CD14-positive monocyte (primary cell): ENCODE results near the gene KCNJ6. TPM values are rescaled to one million over a fixed set of nuclear protein-coding genes. Genes with fewer than 3 reads are reported as not detected.

Source experiments
- DNase-seq, 3 donors: peaks; one replicate each; pipeline ENCODE4 v3.0.0-alpha.2; 2011 to 2022
- H2AFZ ChIP-seq: 2 replicates; pipeline ENCODE4 v1.6.0; 2012; ENCODE audit warnings: mild to moderate bottlenecking, low read depth, low read length, inconsistent platforms; ENCODE audit not compliant: insufficient read depth, poor library complexity, severe bottlenecking
- H3K27ac ChIP-seq, 2 donors: 1 replicate in 1 of 2; 2 replicates in 1 of 2; pipeline ENCODE4 v1.5.1; 2012 to 2013; ENCODE audit warnings: low read length in 2 of 2, control low read depth in 1 of 2, inconsistent platforms in 1 of 2, low read depth in 1 of 2, mild to moderate bottlenecking in 1 of 2
- H3K27me3 ChIP-seq, 2 donors: one replicate each; pipeline versions ENCODE4 v1.6.0 to v1.6.1; 2011 to 2013; ENCODE audit warnings: low read length in 2 of 2; ENCODE audit not compliant: control insufficient read depth in 2 of 2, insufficient read depth in 2 of 2
- H3K36me3 ChIP-seq, 2 donors: replicated peaks in 1 of 2; 1 replicate in 1 of 2; 2 replicates in 1 of 2; pipeline versions ENCODE4 v1.5.1 to v1.6.1; 2012 to 2013; ENCODE audit warnings: low read length in 2 of 2, control low read depth in 1 of 2, inconsistent platforms in 1 of 2, mild to moderate bottlenecking in 1 of 2; ENCODE audit not compliant: insufficient read depth in 2 of 2, control insufficient read depth in 1 of 2
- H3K4me1 ChIP-seq, 2 donors: 1 replicate in 1 of 2; 2 replicates in 1 of 2; pipeline versions ENCODE4 v1.5.1 to v1.6.1; 2012 to 2013; ENCODE audit warnings: low read length in 2 of 2, control low read depth in 1 of 2, inconsistent platforms in 1 of 2, mild to moderate bottlenecking in 1 of 2, moderate library complexity in 1 of 2; ENCODE audit not compliant: insufficient read depth in 2 of 2, control insufficient read depth in 1 of 2
- H3K4me2 ChIP-seq: replicated peaks from 2 replicates; pipeline ENCODE3; 2012; ENCODE audit warnings: low read length, moderate library complexity, mild to moderate bottlenecking; ENCODE audit not compliant: poor library complexity, severe bottlenecking; ENCODE audit errors: extremely low read depth
- H3K4me3 ChIP-seq, 3 experiments: fragments of 200-600 bp in 1 of 3; sonication (generic) in 1 of 3; replicated peaks in 1 of 3; 1 replicate in 2 of 3; 2 replicates in 1 of 3; pipeline ENCODE4 v1.5.1; 2011 to 2013; ENCODE audit warnings: low read length in 3 of 3, mild to moderate bottlenecking in 3 of 3, control low read depth in 2 of 3, low read depth in 2 of 3, inconsistent platforms in 1 of 3, moderate library complexity in 1 of 3
- H3K79me2 ChIP-seq: 2 replicates; pipeline ENCODE4 v1.6.0; 2012; ENCODE audit warnings: mild to moderate bottlenecking, control low read depth, inconsistent platforms, low read length, moderate library complexity; ENCODE audit not compliant: insufficient read depth
- H3K9ac ChIP-seq: 2 replicates; pipeline ENCODE4 v1.6.0; 2017; ENCODE audit warnings: low read length, mild to moderate bottlenecking; ENCODE audit not compliant: insufficient read depth, poor library complexity, severe bottlenecking
- H3K9me3 ChIP-seq, 2 donors: replicated peaks in 1 of 2; 1 replicate in 1 of 2; 2 replicates in 1 of 2; pipeline versions ENCODE4 v1.5.1 to v1.6.1; 2012 to 2013; ENCODE audit warnings: low read length in 2 of 2, control low read depth in 1 of 2; ENCODE audit not compliant: control insufficient read depth in 1 of 2, insufficient read depth in 1 of 2
- H4K20me1 ChIP-seq: 2 replicates; pipeline ENCODE4 v1.6.0; 2012; ENCODE audit warnings: mild to moderate bottlenecking, low read length, control low read depth, moderate library complexity; ENCODE audit not compliant: insufficient read depth
- H3K27ac Mint-ChIP-seq, 7 donors: one replicate each; pipeline ENCODE4 v1.8.0; 2020; ENCODE audit warnings: mild to moderate bottlenecking in 7 of 7, mixed read lengths in 7 of 7, moderate library complexity in 6 of 7, inconsistent platforms in 2 of 7
- H3K27me3 Mint-ChIP-seq, 3 donors: one replicate each; pipeline ENCODE4 v1.8.0; 2021 to 2022; ENCODE audit warnings: low read depth in 3 of 3, mild to moderate bottlenecking in 3 of 3, mixed read lengths in 3 of 3, moderate library complexity in 3 of 3, inconsistent platforms in 1 of 3
- H3K36me3 Mint-ChIP-seq, 2 donors: one replicate each; pipeline ENCODE4 v1.8.0; 2020; ENCODE audit warnings: mixed read lengths in 2 of 2, inconsistent platforms in 1 of 2, mild to moderate bottlenecking in 1 of 2
- H3K4me1 Mint-ChIP-seq: one replicate; pipeline ENCODE4 v1.8.0; 2020; ENCODE audit warnings: mild to moderate bottlenecking, mixed read lengths
- H3K4me3 Mint-ChIP-seq, 2 donors: one replicate each; pipeline ENCODE4 v1.8.0; 2020; ENCODE audit warnings: mild to moderate bottlenecking in 2 of 2, mixed read lengths in 2 of 2, moderate library complexity in 1 of 2
- H3K9me3 Mint-ChIP-seq, 7 donors: one replicate each; pipeline ENCODE4 v1.8.0; 2020 to 2022; ENCODE audit warnings: mixed read lengths in 7 of 7, mild to moderate bottlenecking in 6 of 7, moderate library complexity in 6 of 7, inconsistent platforms in 2 of 7
- CTCF ChIP-seq: fragments of 200-600 bp; IDR thresholded peaks from one replicate; pipeline ENCODE4 v1.8.0; 2022; ENCODE audit warnings: antibody characterized with exemption, mild to moderate bottlenecking
- WGBS: methylation state at CpG from one replicate; pipeline ENCODE4 v1.1.5; 2013; ENCODE audit warnings: missing lambda C conversion rate; ENCODE audit not compliant: insufficient coverage; 5-methylcytosine and 5-hydroxymethylcytosine counted together
- intact Hi-C, 2 donors: fragments of 100-400 bp; cut with micrococcal nuclease; formaldehyde crosslinking; loops; one replicate each; pipeline versions ENCODE4 v1.15.0 to v1.15.1; 2023
- polyA plus RNA-seq, 3 donors: library from polyadenylated mRNA; depleted of rRNA in 1 of 3; unstranded in 2 of 3; stranded (reverse) in 1 of 3; fragments of 300-500 nt in 2 of 3; fragments of >200 nt in 1 of 3; fragmentation: Illumina TruSeq in 2 of 3; gene quantifications; 1 replicate in 2 of 3; 2 replicates in 1 of 3; pipeline ENCODE4 v1.2.3, GENCODE V29; 2012 to 2021

Gene KCNJ6
- polyA plus RNA-seq, 3 donors: not detected

- H3K4me2 ChIP-seq: no peak overlapping the region
- H3K36me3 ChIP-seq: no peaks in the 10 kb centered on the region
- H3K27ac Mint-ChIP-seq: no peak overlapping the region
- H4K20me1 ChIP-seq: no peaks in the 10 kb centered on the region
- DNase-seq: no peak
- no peak for TF ChIP-seq CTCF
- H3K36me3 Mint-ChIP-seq: no peaks in the 10 kb centered on the region
- no CpG with 5 or more reads among the region's 3 CpGs for WGBS
- H3K4me1 ChIP-seq: no peaks in the 10 kb centered on the region
- H2AFZ ChIP-seq: no peak overlapping the region
- no peaks in the 10 kb centered on the region for H3K4me1 Mint-ChIP-seq
- H3K4me3 ChIP-seq: no peak overlapping the region
- no peak overlapping the region for H3K27ac ChIP-seq
- no peak overlapping the region for H3K4me3 Mint-ChIP-seq
- intact Hi-C loops: no loop called here
- H3K9me3 Mint-ChIP-seq: peaks cover 0 to 8% (median 0%) of the 10 kb centered on the region in 7 donors
- peaks cover 0 to 5% (median 0%) of the 10 kb centered on the region in 3 donors for H3K27me3 Mint-ChIP-seq
- no peaks in the 10 kb centered on the region for H3K79me2 ChIP-seq
- H3K9ac ChIP-seq: no peak overlapping the region
- H3K27me3 ChIP-seq: no peaks in the 10 kb centered on the region
- H3K9me3 ChIP-seq: no peaks in the 10 kb centered on the region
Measured at GRCh38 chr21:37837381-37837780, 78.9 kb downstream of the KCNJ6 start.

DNA sequence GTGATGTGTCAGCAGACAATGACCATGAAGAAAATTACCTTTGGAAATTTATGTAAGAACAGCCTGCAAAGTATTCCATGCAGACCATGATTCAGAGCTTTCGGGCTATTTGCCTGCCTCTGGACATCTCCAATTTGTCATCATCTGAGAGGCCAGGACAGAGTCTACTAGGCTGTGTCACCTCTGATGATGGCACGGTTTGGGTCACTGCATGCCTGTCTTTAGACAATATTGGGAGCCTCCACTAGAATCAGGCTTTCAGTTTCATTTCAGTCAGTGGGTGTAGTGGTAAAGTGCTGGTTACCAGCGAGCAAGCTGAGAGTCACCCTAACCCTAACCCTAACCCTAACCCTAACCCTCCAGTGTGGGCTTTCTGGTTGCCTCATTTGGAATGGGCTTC lies 80.8 kb downstream of the KCNJ6 start:
- WGBS: 80% methylated on average over 1 of the region's 3 CpGs

More for the DNA sequence above, 80.8 kb downstream of the KCNJ6 start:
- H3K79me2 ChIP-seq: no peaks in the 10 kb centered on the region
- no peak overlapping the region for H3K4me3 ChIP-seq
- H3K9me3 ChIP-seq: no peaks in the 10 kb centered on the region
- Mint-ChIP-seq H3K4me3 (no peak overlapping the region), H3K27ac (no peak overlapping the region), H3K9me3 (peaks cover 0 to 8% (median 0%) of the 10 kb centered on the region in 7 donors), H3K4me1 (no peaks in the 10 kb centered on the region), H3K27me3 (peaks cover 0 to 5% (median 0%) of the 10 kb centered on the region in 3 donors), H3K36me3 (no peaks in the 10 kb centered on the region)
- H4K20me1 ChIP-seq: no peaks in the 10 kb centered on the region
- TF ChIP-seq CTCF: no peak
- H3K36me3 ChIP-seq: no peaks in the 10 kb centered on the region
- H3K27ac ChIP-seq: no peak overlapping the region
- no peak overlapping the region for H3K4me2 ChIP-seq
- intact Hi-C loops: no loop called here
- H3K27me3 ChIP-seq: no peaks in the 10 kb centered on the region
- no peak overlapping the region for H3K9ac ChIP-seq
- H3K4me1 ChIP-seq: no peaks in the 10 kb centered on the region
- DNase-seq: no peak
- no peak overlapping the region for H2AFZ ChIP-seq
